Activated CD4-positive, alpha-beta T cell treated with anti-CD3 and anti-CD28 coated beads, Interleukin-2, amount 10 ng/mL, durations not matched to agents 24 days and 14 days (primary cell): ENCODE data around the gene LRRC28. TPM values are rescaled to one million over a fixed set of nuclear protein-coding genes. Genes with fewer than 3 reads are reported as not detected.
A peak's percentile ranks its signal among the peaks of the same experiment; 100 is the strongest.

Experiments
- DNase-seq: peaks from one replicate; pipeline ENCODE4 v3.0.0; 2022
- H3K27ac Mint-ChIP-seq: one replicate; pipeline ENCODE4 v1.8.0; 2022; ENCODE audit warnings: mild to moderate bottlenecking, mixed read lengths
- H3K27me3 Mint-ChIP-seq: one replicate; pipeline ENCODE4 v1.8.0; 2022; ENCODE audit warnings: mixed read lengths
- H3K36me3 Mint-ChIP-seq: one replicate; pipeline ENCODE4 v1.8.0; 2022; ENCODE audit warnings: low read depth, mild to moderate bottlenecking, mixed read lengths
- H3K4me1 Mint-ChIP-seq: one replicate; pipeline ENCODE4 v1.8.0; 2021; ENCODE audit warnings: mixed read lengths
- H3K4me3 Mint-ChIP-seq: one replicate; pipeline ENCODE4 v1.8.0; 2022; ENCODE audit warnings: mild to moderate bottlenecking, moderate library complexity, mixed read lengths
- H3K9me3 Mint-ChIP-seq: one replicate; pipeline ENCODE4 v1.8.0; 2021; ENCODE audit warnings: mixed read lengths
- intact Hi-C: fragments of 100-400 bp; cut with micrococcal nuclease; formaldehyde crosslinking; loops from one replicate; pipeline ENCODE4 v1.15.1; 2023
- total RNA-seq: library from RNA; stranded (reverse); gene quantifications from 2 replicates; pipeline ENCODE4 v1.2.3, GENCODE V29; 2022

Gene LRRC28
- total RNA-seq, 1 donor from 2014 or later, result 15.1 TPM

- no peaks in the 10 kb centered on the region for H3K27me3 Mint-ChIP-seq
- no peak for DNase-seq
- H3K27ac Mint-ChIP-seq, result peak overlapping the region; percentile 40
- no peak overlapping the region for H3K4me3 Mint-ChIP-seq
- H3K36me3 Mint-ChIP-seq, result no peaks in the 10 kb centered on the region
- no peaks in the 10 kb centered on the region for H3K9me3 Mint-ChIP-seq
- H3K4me1 Mint-ChIP-seq, result peaks cover 9% of the 10 kb centered on the region
- intact Hi-C loops, result loop anchor here (1.0 kb wide), 1 partner anchor 47 kb away; no protein-coding TSS in a partner anchor
Observed at GRCh38 chr15:99324700-99325099, 73.4 kb downstream of the LRRC28 start.

GRCh38 chr15:99326235-99326634 is 75.0 kb downstream of the LRRC28 start:
- Mint-ChIP-seq H3K4me1 (peaks cover 11% of the 10 kb centered on the region), H3K4me3 (no peak overlapping the region), H3K27me3 (no peaks in the 10 kb centered on the region)

GRCh38 chr15:99328106-99329072 is 77.1 kb downstream of the LRRC28 start:
- Mint-ChIP-seq H3K36me3 (no peaks in the 10 kb centered on the region), H3K4me3 (no peak overlapping the region), H3K27ac (no peak overlapping the region), H3K4me1 (peaks cover 11% of the 10 kb centered on the region), H3K27me3 (no peaks in the 10 kb centered on the region), H3K9me3 (no peaks in the 10 kb centered on the region)
- intact Hi-C loops, result no loop called here
- no peak for DNase-seq

More at GRCh38 chr15:99326235-99326634, 75.0 kb downstream of the LRRC28 start:
- intact Hi-C loops, result no loop called here
- Mint-ChIP-seq H3K36me3 (no peaks in the 10 kb centered on the region), H3K9me3 (no peaks in the 10 kb centered on the region), H3K27ac (no peak overlapping the region)
- no peak for DNase-seq

- Mint-ChIP-seq H3K9me3 (no peaks in the 10 kb centered on the region), H3K4me3 (no peak overlapping the region), H3K36me3 (no peaks in the 10 kb centered on the region), H3K4me1 (peaks cover 4% of the 10 kb centered on the region), H3K27me3 (no peaks in the 10 kb centered on the region), H3K27ac (no peak overlapping the region)
- intact Hi-C loops, result no loop called here
- no peak for DNase-seq
Observed at GRCh38 chr15:99331381-99331780, 80.1 kb downstream of the LRRC28 start.

- no peaks in the 10 kb centered on the region for H3K27me3 Mint-ChIP-seq
- no peak for DNase-seq
- H3K27ac Mint-ChIP-seq, result no peak overlapping the region
- peaks cover 2% of the 10 kb centered on the region for H3K36me3 Mint-ChIP-seq
- H3K4me3 Mint-ChIP-seq, result no peak overlapping the region
- H3K9me3 Mint-ChIP-seq, result no peaks in the 10 kb centered on the region
- intact Hi-C loops, result no loop called here
- peaks cover 4% of the 10 kb centered on the region for H3K4me1 Mint-ChIP-seq
Observed at GRCh38 chr15:99333413-99333812, 82.1 kb downstream of the LRRC28 start.

- intact Hi-C loops, result no loop called here
- Mint-ChIP-seq H3K4me1 (peaks cover 4% of the 10 kb centered on the region), H3K4me3 (no peak overlapping the region), H3K27me3 (no peaks in the 10 kb centered on the region), H3K36me3 (peaks cover 5% of the 10 kb centered on the region), H3K27ac (no peak overlapping the region), H3K9me3 (no peaks in the 10 kb centered on the region)
- DNase-seq, result no peak
Observed at GRCh38 chr15:99333981-99334380, 82.7 kb downstream of the LRRC28 start.

GRCh38 chr15:99335508-99335907 is 84.2 kb downstream of the LRRC28 start:
- Mint-ChIP-seq H3K36me3 (peaks cover 5% of the 10 kb centered on the region), H3K27me3 (no peaks in the 10 kb centered on the region), H3K4me1 (peaks cover 2% of the 10 kb centered on the region), H3K9me3 (no peaks in the 10 kb centered on the region), H3K27ac (no peak overlapping the region), H3K4me3 (no peak overlapping the region)
- intact Hi-C loops, result no loop called here
- DNase-seq, result no peak

GRCh38 chr15:99336794-99337193 is 85.5 kb downstream of the LRRC28 start:
- Mint-ChIP-seq H3K36me3 (peaks cover 5% of the 10 kb centered on the region), H3K27me3 (no peaks in the 10 kb centered on the region), H3K27ac (no peak overlapping the region), H3K4me1 (no peaks in the 10 kb centered on the region), H3K4me3 (no peak overlapping the region), H3K9me3 (no peaks in the 10 kb centered on the region)
- intact Hi-C loops, result no loop called here
- no peak for DNase-seq

- no peak overlapping the region for H3K4me3 Mint-ChIP-seq
- intact Hi-C loops, result no loop called here
- DNase-seq, result no peak
- H3K9me3 Mint-ChIP-seq, result no peaks in the 10 kb centered on the region
- H3K27ac Mint-ChIP-seq, result no peak overlapping the region
- no peaks in the 10 kb centered on the region for H3K27me3 Mint-ChIP-seq
- peaks cover 5% of the 10 kb centered on the region for H3K36me3 Mint-ChIP-seq
- H3K4me1 Mint-ChIP-seq, result peaks cover 6% of the 10 kb centered on the region
Observed at GRCh38 chr15:99340347-99340746, 89.1 kb downstream of the LRRC28 start.

GRCh38 chr15:99341786-99342185 is 90.5 kb downstream of the LRRC28 start:
- intact Hi-C loops, result no loop called here
- Mint-ChIP-seq H3K27ac (no peak overlapping the region), H3K9me3 (no peaks in the 10 kb centered on the region), H3K27me3 (no peaks in the 10 kb centered on the region), H3K36me3 (peaks cover 5% of the 10 kb centered on the region), H3K4me3 (no peak overlapping the region), H3K4me1 (peaks cover 6% of the 10 kb centered on the region)
- DNase-seq, result no peak

GRCh38 chr15:99343208-99343607 is 91.9 kb downstream of the LRRC28 start:
- peaks cover 6% of the 10 kb centered on the region for H3K4me1 Mint-ChIP-seq
- H3K4me3 Mint-ChIP-seq, result no peak overlapping the region
- intact Hi-C loops, result no loop called here
- DNase-seq, result no peak
- H3K27ac Mint-ChIP-seq, result no peak overlapping the region
- H3K9me3 Mint-ChIP-seq, result no peaks in the 10 kb centered on the region
- H3K36me3 Mint-ChIP-seq, result peaks cover 7% of the 10 kb centered on the region
- no peaks in the 10 kb centered on the region for H3K27me3 Mint-ChIP-seq

GRCh38 chr15:99343881-99344551 is 92.7 kb downstream of the LRRC28 start:
- peaks cover 3% of the 10 kb centered on the region for H3K36me3 Mint-ChIP-seq
- no peak overlapping the region for H3K4me3 Mint-ChIP-seq
- H3K27me3 Mint-ChIP-seq, result no peaks in the 10 kb centered on the region
- H3K9me3 Mint-ChIP-seq, result no peaks in the 10 kb centered on the region
- intact Hi-C loops, result loop anchor here (1.0 to 2.0 kb wide), 2 partner anchors 27 to 360 kb away; no protein-coding TSS in a partner anchor
- H3K4me1 Mint-ChIP-seq, result peaks cover 6% of the 10 kb centered on the region
- DNase-seq, result peak; percentile 78
- peak overlapping the region; percentile 34 for H3K27ac Mint-ChIP-seq

GRCh38 chr15:99344639-99345038 is 93.4 kb downstream of the LRRC28 start:
- H3K4me1 Mint-ChIP-seq, result peaks cover 6% of the 10 kb centered on the region
- no peak overlapping the region for H3K4me3 Mint-ChIP-seq
- no peaks in the 10 kb centered on the region for H3K27me3 Mint-ChIP-seq
- no peak overlapping the region for H3K27ac Mint-ChIP-seq
- DNase-seq, result peak; percentile 23
- intact Hi-C loops, result loop anchor here (1.0 to 2.0 kb wide), 2 partner anchors 26 to 360 kb away; no protein-coding TSS in a partner anchor
- peaks cover 3% of the 10 kb centered on the region for H3K36me3 Mint-ChIP-seq
- H3K9me3 Mint-ChIP-seq, result no peaks in the 10 kb centered on the region

- intact Hi-C loops, result loop anchor here (2.0 kb wide), 1 partner anchor 26 kb away; no protein-coding TSS in a partner anchor
- H3K9me3 Mint-ChIP-seq, result no peaks in the 10 kb centered on the region
- DNase-seq, result peak; percentile 6
- H3K27me3 Mint-ChIP-seq, result no peaks in the 10 kb centered on the region
- peaks cover 3% of the 10 kb centered on the region for H3K36me3 Mint-ChIP-seq
- H3K27ac Mint-ChIP-seq, result no peak overlapping the region
- no peak overlapping the region for H3K4me3 Mint-ChIP-seq
- peaks cover 6% of the 10 kb centered on the region for H3K4me1 Mint-ChIP-seq
Observed at GRCh38 chr15:99345242-99345641, 94.0 kb downstream of the LRRC28 start.
